ENCODE results near the gene IFT27.
A peak's percentile ranks its signal among the peaks of the same experiment; 100 is the strongest.

IFT27 gene

GRCh38 chr22:36775964-36776669 lies at the start of gene IFT27:
TSS of gene IFT27 (minus strand) at chr22:36776119. CDS start at chr22:36775707, 412 bp downstream.
- ATAC-seq, result peak; percentile 94

GRCh38 chr22:36824655-36825054 lies 48.7 kb upstream of the IFT27 start:
- ATAC-seq, result no peak

GRCh38 chr22:36823186-36823839 lies 47.4 kb upstream of the IFT27 start:
- ATAC-seq, result no peak

- ATAC-seq, result no peak
Observed at GRCh38 chr22:36822581-36822980, 46.7 kb upstream of the IFT27 start.

GRCh38 chr22:36819112-36819511 lies 43.2 kb upstream of the IFT27 start:
- no peak for ATAC-seq

GRCh38 chr22:36818010-36818642 lies 42.2 kb upstream of the IFT27 start:
- no peak for ATAC-seq

- no peak for ATAC-seq
Observed at GRCh38 chr22:36817525-36817848, 41.6 kb upstream of the IFT27 start.

GRCh38 chr22:36816636-36817524 lies 41.0 kb upstream of the IFT27 start, which contains the start of gene PVALB:
TSS of gene PVALB (minus strand) at chr22:36817035. CDS start at chr22:36817005, 30 bp downstream.
- ATAC-seq, result peak; percentile 27 to 28

- no peak for ATAC-seq
Observed at GRCh38 chr22:36816339-36816635, 40.4 kb upstream of the IFT27 start.

- ATAC-seq, result no peak
Observed at GRCh38 chr22:36815558-36816338, 39.8 kb upstream of the IFT27 start.

- ATAC-seq, result no peak
Observed at GRCh38 chr22:36814801-36815200, 38.9 kb upstream of the IFT27 start.

- ATAC-seq, result no peak
Observed at GRCh38 chr22:36811094-36811800, 35.3 kb upstream of the IFT27 start.

GRCh38 chr22:36809351-36809750 lies 33.4 kb upstream of the IFT27 start:
- no peak for ATAC-seq

- ATAC-seq, result no peak
Observed at GRCh38 chr22:36808721-36809344, 32.9 kb upstream of the IFT27 start.

- ATAC-seq, result no peak
Observed at GRCh38 chr22:36807627-36808026, 31.7 kb upstream of the IFT27 start.

- no peak for ATAC-seq
Observed at GRCh38 chr22:36806835-36807234, 30.9 kb upstream of the IFT27 start.

- no peak for ATAC-seq
Observed at GRCh38 chr22:36803358-36803757, 27.4 kb upstream of the IFT27 start.

- no peak for ATAC-seq
Observed at GRCh38 chr22:36798674-36799066, 22.8 kb upstream of the IFT27 start.

GRCh38 chr22:36797911-36798673 lies 22.2 kb upstream of the IFT27 start:
- no peak for ATAC-seq

GRCh38 chr22:36797374-36797773 lies 21.5 kb upstream of the IFT27 start:
- no peak for ATAC-seq
